Activated naive CD8-positive, alpha-beta T cell treated with anti-CD3 and anti-CD28 coated beads, Interleukin-2, amount 10 ng/mL, durations not matched to agents 7 days and 5 days (primary cell): ENCODE measurements around the gene HK2. TPM values are rescaled to one million over a fixed set of nuclear protein-coding genes. Genes with fewer than 3 reads are reported as not detected.

Source experiments
- ATAC-seq: fragments of 150-1000 bp; cut with Tn5 transposase; one replicate; pipeline ENCODE4 v1.10.0; 2021; ENCODE audit warnings: low read depth, moderate library complexity
- POLR2A ChIA-PET: fragments of 350-600 bp; sonication (Branson Sonifier 250); formaldehyde crosslinking; loops from one replicate; lab custom pipeline; 2021; ENCODE audit warnings: antibody characterized with exemption; lab: Charles Lee
- DNase-seq: peaks from one replicate; pipeline ENCODE4 v3.0.0; 2021
- H3K27ac Mint-ChIP-seq: one replicate; pipeline ENCODE4 v1.8.0; 2022; ENCODE audit warnings: mild to moderate bottlenecking, mixed read lengths
- H3K27me3 Mint-ChIP-seq: one replicate; pipeline ENCODE4 v1.8.0; 2022; ENCODE audit warnings: mild to moderate bottlenecking, moderate library complexity, mixed read lengths
- H3K36me3 Mint-ChIP-seq: one replicate; pipeline ENCODE4 v1.8.0; 2021; ENCODE audit warnings: mild to moderate bottlenecking, mixed read lengths
- H3K4me1 Mint-ChIP-seq: one replicate; pipeline ENCODE4 v1.8.0; 2021; ENCODE audit warnings: mixed read lengths
- H3K4me3 Mint-ChIP-seq: one replicate; pipeline ENCODE4 v1.8.0; 2022; ENCODE audit warnings: mild to moderate bottlenecking, moderate library complexity, mixed read lengths
- H3K9me3 Mint-ChIP-seq: one replicate; pipeline ENCODE4 v1.8.0; 2021; ENCODE audit warnings: mixed read lengths
- total RNA-seq, 2 experiments: library from RNA; stranded (reverse); gene quantifications; one replicate each; pipeline ENCODE4 v1.2.3, GENCODE V29; 2021

Gene HK2
- total RNA-seq, 2 experiments from 2014 or later: 39.8 to 40.9 TPM

DNA sequence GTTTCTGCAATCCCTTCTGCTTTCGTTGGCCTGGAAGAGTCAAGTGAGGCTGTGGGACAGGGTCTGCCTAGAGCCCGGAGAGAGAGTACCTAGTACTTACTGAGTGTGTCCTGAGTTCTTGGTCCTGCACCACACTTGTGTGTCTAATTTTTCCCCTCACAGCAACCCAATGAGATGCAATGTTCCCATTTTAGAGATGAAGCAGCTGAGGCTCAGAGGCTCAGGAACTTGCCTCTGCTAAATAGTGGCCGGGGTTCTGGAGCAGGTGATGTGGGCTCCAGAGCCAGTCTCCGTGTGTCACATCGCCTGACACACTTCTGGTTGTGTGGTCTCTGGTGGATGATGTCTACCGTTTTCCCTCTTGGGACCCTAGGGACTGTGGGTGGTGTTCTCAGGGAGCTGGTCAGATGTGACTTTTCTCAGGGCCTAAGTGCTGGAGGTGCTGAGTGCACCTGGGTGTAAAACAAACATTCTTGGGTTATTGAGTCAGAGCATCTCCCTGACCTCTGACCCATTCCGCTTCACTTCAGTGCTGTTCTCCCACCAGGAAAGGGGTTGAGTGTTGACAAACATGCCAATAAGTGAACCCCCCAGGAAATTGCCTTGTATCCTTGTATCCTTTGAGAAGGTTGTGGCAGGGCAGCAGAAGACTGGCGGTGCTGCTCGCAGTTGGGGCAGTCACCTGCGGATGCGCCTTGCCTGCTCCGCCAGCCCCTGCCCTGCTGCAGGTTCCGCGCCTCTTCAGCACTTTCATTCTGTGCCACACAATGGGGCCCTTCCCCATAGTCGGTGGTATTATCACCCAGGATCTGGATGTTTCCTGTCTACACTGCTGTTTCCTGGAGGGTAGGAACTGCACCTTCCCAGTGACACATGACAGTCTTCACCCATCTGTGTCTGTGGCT is 32.1 kb downstream of the HK2 start:
- DNase-seq (no peak), ATAC-seq (no peak)
- Mint-ChIP-seq H3K4me3 (no peak overlapping the region), H3K36me3 (peaks cover 20% of the 10 kb centered on the region), H3K9me3 (no peaks in the 10 kb centered on the region), H3K4me1 (peaks cover 31% of the 10 kb centered on the region), H3K27ac (peak overlapping the region; percentile 18), H3K27me3 (no peaks in the 10 kb centered on the region)
- POLR2A ChIA-PET: no interaction called here

- Mint-ChIP-seq H3K36me3 (peaks cover 14% of the 10 kb centered on the region), H3K4me3 (no peak overlapping the region), H3K27ac (peak overlapping the region; percentile 53), H3K4me1 (peaks cover 24% of the 10 kb centered on the region), H3K27me3 (no peaks in the 10 kb centered on the region), H3K9me3 (no peaks in the 10 kb centered on the region)
- DNase-seq (no peak), ATAC-seq (no peak)
- POLR2A ChIA-PET: no interaction called here
These were observed 34.1 kb downstream of the HK2 start for GRCh38 chr2:74867841-74868658.

GRCh38 chr2:74869517-74869916 is 35.6 kb downstream of the HK2 start:
- POLR2A ChIA-PET: no interaction called here
- Mint-ChIP-seq H3K4me3 (no peak overlapping the region), H3K36me3 (peaks cover 23% of the 10 kb centered on the region), H3K27me3 (no peaks in the 10 kb centered on the region), H3K27ac (no peak overlapping the region), H3K9me3 (no peaks in the 10 kb centered on the region), H3K4me1 (peaks cover 24% of the 10 kb centered on the region)
- ATAC-seq (no peak), DNase-seq (no peak)

DNA sequence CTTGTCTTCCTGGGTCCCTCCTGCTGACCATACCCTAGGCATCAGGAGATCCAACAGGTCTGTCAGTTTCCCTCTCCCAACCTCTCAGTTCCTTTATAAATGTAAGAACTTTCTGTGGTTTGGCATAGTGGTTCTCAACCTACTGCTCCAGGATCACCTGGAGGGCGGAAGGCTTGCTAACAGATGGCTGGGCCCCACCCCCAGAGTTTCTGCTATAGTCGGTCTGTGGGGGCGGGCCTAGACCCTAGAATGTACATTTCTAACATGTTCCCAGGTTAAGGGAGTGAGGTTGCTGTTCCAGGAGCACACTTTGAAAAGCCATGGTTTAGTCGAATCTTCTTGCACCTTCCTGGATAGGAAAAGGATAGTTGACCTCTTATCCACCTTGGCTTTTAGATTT is 37.0 kb downstream of the HK2 start:
- H3K36me3 Mint-ChIP-seq: peaks cover 23% of the 10 kb centered on the region
- POLR2A ChIA-PET: no interaction called here
- no peak for ATAC-seq
- peaks cover 21% of the 10 kb centered on the region for H3K4me1 Mint-ChIP-seq
- no peaks in the 10 kb centered on the region for H3K9me3 Mint-ChIP-seq
- H3K27me3 Mint-ChIP-seq: no peaks in the 10 kb centered on the region
- no peak overlapping the region for H3K27ac Mint-ChIP-seq
- H3K4me3 Mint-ChIP-seq: no peak overlapping the region
- DNase-seq: no peak

DNA sequence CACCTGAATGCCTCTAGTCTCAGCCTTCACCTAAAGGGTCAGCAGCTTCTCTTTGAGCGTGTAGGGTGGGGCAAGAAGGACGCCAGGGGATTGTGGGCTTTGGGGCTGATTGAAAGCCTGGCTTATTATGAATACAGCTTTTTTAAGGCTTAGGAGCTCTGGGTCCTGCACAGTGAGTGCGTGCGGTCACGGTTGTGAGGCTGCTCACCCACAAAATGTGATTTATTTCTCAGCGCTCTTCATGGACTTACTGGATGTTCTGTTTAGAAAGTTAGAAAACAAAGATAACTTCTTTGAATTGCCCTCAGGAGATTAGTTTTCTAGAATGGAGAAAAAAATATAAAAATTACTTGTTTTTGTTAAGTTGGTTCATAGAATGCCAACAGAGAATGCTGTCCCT is 37.5 kb downstream of the HK2 start:
- DNase-seq (no peak), ATAC-seq (no peak)
- Mint-ChIP-seq H3K4me1 (peaks cover 21% of the 10 kb centered on the region), H3K9me3 (no peaks in the 10 kb centered on the region), H3K36me3 (peaks cover 23% of the 10 kb centered on the region), H3K27me3 (no peaks in the 10 kb centered on the region), H3K27ac (no peak overlapping the region), H3K4me3 (no peak overlapping the region)
- POLR2A ChIA-PET: no interaction called here

GRCh38 chr2:74872389-74872836 is 38.5 kb downstream of the HK2 start:
- H3K27ac Mint-ChIP-seq: no peak overlapping the region
- POLR2A ChIA-PET: no interaction called here
- no peak for DNase-seq
- ATAC-seq: no peak
- H3K9me3 Mint-ChIP-seq: no peaks in the 10 kb centered on the region
- peaks cover 18% of the 10 kb centered on the region for H3K4me1 Mint-ChIP-seq
- no peak overlapping the region for H3K4me3 Mint-ChIP-seq
- H3K36me3 Mint-ChIP-seq: peaks cover 25% of the 10 kb centered on the region
- H3K27me3 Mint-ChIP-seq: no peaks in the 10 kb centered on the region

GRCh38 chr2:74873012-74873665 is 39.2 kb downstream of the HK2 start:
- no peak for ATAC-seq
- H3K27me3 Mint-ChIP-seq: no peaks in the 10 kb centered on the region
- POLR2A ChIA-PET: no interaction called here

DNA sequence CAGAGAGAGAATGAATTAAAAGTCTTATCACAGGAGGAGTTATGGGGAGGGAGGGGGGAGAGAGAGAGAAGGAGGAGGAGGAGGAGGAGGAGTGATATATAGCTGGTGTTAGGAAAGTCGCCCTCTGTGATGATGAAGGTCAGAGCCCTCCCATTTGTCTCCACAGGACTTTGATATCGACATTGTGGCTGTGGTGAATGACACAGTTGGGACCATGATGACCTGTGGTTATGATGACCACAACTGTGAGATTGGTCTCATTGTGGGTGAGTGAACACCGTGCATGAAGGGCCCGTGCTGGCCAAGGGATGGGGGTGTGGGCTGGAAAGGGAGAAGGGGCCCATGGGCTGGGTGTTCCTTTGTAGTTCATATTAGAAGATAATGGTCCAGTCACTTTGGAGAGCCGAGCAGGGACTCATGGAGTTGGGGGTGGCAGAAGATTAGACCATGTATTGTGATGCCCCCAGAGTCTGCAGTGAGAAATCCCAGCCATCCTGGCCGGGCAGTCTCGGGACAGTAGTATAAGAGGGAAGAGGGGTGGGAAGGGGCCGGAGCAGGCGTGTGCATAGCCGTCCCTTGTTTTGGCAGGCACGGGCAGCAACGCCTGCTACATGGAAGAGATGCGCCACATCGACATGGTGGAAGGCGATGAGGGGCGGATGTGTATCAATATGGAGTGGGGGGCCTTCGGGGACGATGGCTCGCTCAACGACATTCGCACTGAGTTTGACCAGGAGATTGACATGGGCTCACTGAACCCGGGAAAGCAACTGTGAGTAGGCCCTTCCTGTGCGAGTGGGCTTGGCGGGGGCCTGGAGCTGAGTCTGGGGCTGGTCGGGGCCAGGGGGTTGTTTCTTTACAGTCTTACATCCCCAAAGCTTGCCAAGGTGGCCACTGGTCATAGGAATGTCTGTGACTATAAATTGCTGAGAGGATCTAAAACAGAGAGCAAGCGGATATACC is 40.0 kb downstream of the HK2 start:
- H3K27me3 Mint-ChIP-seq: no peaks in the 10 kb centered on the region
- no peak for ATAC-seq
- POLR2A ChIA-PET: no interaction called here

More at GRCh38 chr2:74873012-74873665, 39.2 kb downstream of the HK2 start:
- Mint-ChIP-seq H3K4me1 (peaks cover 13% of the 10 kb centered on the region), H3K27ac (no peak overlapping the region), H3K36me3 (peaks cover 20% of the 10 kb centered on the region), H3K4me3 (no peak overlapping the region), H3K9me3 (no peaks in the 10 kb centered on the region)
- no peak for DNase-seq

DNA sequence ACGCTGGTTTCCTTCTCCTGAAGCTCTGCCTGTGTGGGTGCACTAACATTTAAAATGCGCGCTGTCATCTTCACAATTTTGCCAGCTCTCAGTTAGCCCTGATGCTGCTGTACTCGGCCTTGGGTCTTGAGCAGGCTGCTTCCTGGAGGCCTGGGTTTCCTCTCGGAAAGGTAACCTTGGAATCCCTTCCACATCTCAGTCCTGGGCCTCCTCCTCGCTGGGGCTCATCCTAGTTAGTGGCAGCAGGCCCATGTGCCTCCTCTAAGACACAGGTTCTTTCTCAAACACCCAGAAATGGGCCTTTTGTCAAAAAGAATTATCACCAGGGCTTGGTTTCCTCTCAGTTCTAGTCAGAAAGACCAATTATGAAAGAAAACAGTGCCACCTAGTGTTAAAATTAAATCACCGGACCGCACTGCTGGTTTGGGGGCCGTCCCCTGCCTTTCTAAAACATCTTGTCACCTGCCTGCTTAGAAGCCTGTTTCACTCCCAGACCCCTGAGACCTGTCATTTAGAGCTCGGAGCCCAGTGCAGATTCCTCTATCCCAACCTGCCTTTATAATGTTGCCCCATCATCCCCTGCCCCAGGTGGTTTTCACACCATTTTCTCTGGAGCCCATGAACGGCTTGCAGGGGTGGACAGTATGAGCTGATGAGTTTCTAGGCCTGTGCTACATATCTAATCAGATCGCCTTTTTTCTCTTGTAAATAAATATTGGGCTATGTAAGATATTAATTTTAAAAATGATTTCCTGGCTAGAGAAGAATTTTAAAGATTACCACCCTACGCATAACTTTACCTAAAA is 42.4 kb downstream of the HK2 start:
- Mint-ChIP-seq H3K4me1 (peaks cover 4% of the 10 kb centered on the region), H3K27me3 (no peaks in the 10 kb centered on the region), H3K36me3 (peaks cover 26% of the 10 kb centered on the region), H3K9me3 (no peaks in the 10 kb centered on the region), H3K4me3 (no peak overlapping the region), H3K27ac (peak overlapping the region; percentile 42)
- ATAC-seq: peak; percentile 77
- DNase-seq: peak; percentile 37
- POLR2A ChIA-PET: no interaction called here

More for the DNA sequence above, 40.0 kb downstream of the HK2 start:
- Mint-ChIP-seq H3K36me3 (peaks cover 16% of the 10 kb centered on the region), H3K4me1 (peaks cover 5% of the 10 kb centered on the region), H3K9me3 (no peaks in the 10 kb centered on the region), H3K27ac (no peak overlapping the region), H3K4me3 (no peak overlapping the region)
- no peak for DNase-seq

GRCh38 chr2:74877376-74877775 is 43.4 kb downstream of the HK2 start:
- DNase-seq: no peak
- Mint-ChIP-seq H3K27me3 (no peaks in the 10 kb centered on the region), H3K4me3 (no peak overlapping the region), H3K27ac (no peak overlapping the region), H3K36me3 (peaks cover 31% of the 10 kb centered on the region), H3K4me1 (peaks cover 4% of the 10 kb centered on the region), H3K9me3 (no peaks in the 10 kb centered on the region)
- POLR2A ChIA-PET: no interaction called here
- no peak for ATAC-seq

- Mint-ChIP-seq H3K27ac (no peak overlapping the region), H3K36me3 (peaks cover 32% of the 10 kb centered on the region), H3K4me1 (peaks cover 4% of the 10 kb centered on the region), H3K9me3 (no peaks in the 10 kb centered on the region), H3K4me3 (no peak overlapping the region), H3K27me3 (no peaks in the 10 kb centered on the region)
- POLR2A ChIA-PET: interaction anchor here (1.4 kb wide), 1 partner anchor 162 kb away, joined by 3 read pairs; no protein-coding TSS in a partner anchor
- ATAC-seq: no peak
- no peak for DNase-seq
These were observed 44.0 kb downstream of the HK2 start for GRCh38 chr2:74877781-74878433.
